IMR-90 (cell line): ENCODE data around the gene LIN37. TPM values are rescaled to one million over a fixed set of nuclear protein-coding genes. Genes with fewer than 3 reads are reported as not detected.

Source experiments
- ATAC-seq: fragments of 200-7000 bp; cut with Tn5 transposase; 2 replicates; pipeline ENCODE4 v1.9.1; 2020; ENCODE audit warnings: low read depth, mild to moderate bottlenecking, moderate library complexity
- BruUV-seq: library from RNA; stranded (reverse); fragments of 400-500 nt; replicated peaks from 2 replicates; lab custom pipeline; 2021; lab: Mats Ljungman, UMichigan
- CTCF ChIA-PET: fragments of 300-600 bp; formaldehyde crosslinking; extraction: SDS; loops from one replicate; lab custom pipeline; 2021; ENCODE audit warnings: antibody characterized with exemption; lab: Yijun Ruan, JAX
- POLR2A ChIA-PET: fragments of 300-600 bp; sonication (Branson Sonifier 250); formaldehyde crosslinking; loops from one replicate; lab custom pipeline; 2022; ENCODE audit warnings: antibody characterized with exemption; ENCODE audit not compliant: unreplicated experiment; lab: Charles Lee
- DNase-seq: peaks from one replicate; pipeline ENCODE4 v3.0.0; 2013
- H2AFZ ChIP-seq: replicated peaks from 2 replicates; pipeline ENCODE3; 2013; ENCODE audit warnings: low read length, mild to moderate bottlenecking; ENCODE audit not compliant: poor library complexity
- H2AK5ac ChIP-seq: 2 replicates; pipeline ENCODE4 v1.6.1; 2013; ENCODE audit warnings: low read depth, low read length, inconsistent platforms
- H2AK9ac ChIP-seq: replicated peaks from 2 replicates; pipeline ENCODE3; 2013; ENCODE audit warnings: mild to moderate bottlenecking, low read depth, low read length, moderate library complexity; ENCODE audit not compliant: poor library complexity
- H2BK120ac ChIP-seq: 2 replicates; pipeline ENCODE4 v1.6.1; 2013; ENCODE audit warnings: low read depth, low read length, inconsistent platforms
- H2BK15ac ChIP-seq: 3 replicates; pipeline ENCODE4 v1.6.1; 2013; ENCODE audit warnings: low read depth, low read length, inconsistent platforms
- H2BK20ac ChIP-seq: 2 replicates; pipeline ENCODE4 v1.6.1; 2013; ENCODE audit warnings: low read depth, mild to moderate bottlenecking, inconsistent platforms, low read length, moderate library complexity
- H2BK5ac ChIP-seq: 2 replicates; pipeline ENCODE4 v1.6.1; 2013; ENCODE audit warnings: mild to moderate bottlenecking, low read depth, low read length, inconsistent platforms; ENCODE audit not compliant: poor library complexity, severe bottlenecking
- H3K14ac ChIP-seq: replicated peaks from 2 replicates; pipeline ENCODE4 v1.6.1; 2013; ENCODE audit warnings: low read depth, low read length, inconsistent platforms
- H3K18ac ChIP-seq: 2 replicates; pipeline ENCODE4 v1.6.1; 2013; ENCODE audit warnings: low read depth, low read length, control low read depth
- H3K23ac ChIP-seq: 2 replicates; pipeline ENCODE4 v1.6.1; 2013; ENCODE audit warnings: low read depth, low read length, inconsistent platforms
- H3K27ac ChIP-seq: 2 replicates; pipeline ENCODE4 v1.5.1; 2013; ENCODE audit warnings: mild to moderate bottlenecking, control low read depth, low read length; ENCODE audit not compliant: insufficient read depth
- H3K27me3 ChIP-seq: 2 replicates; pipeline ENCODE4 v1.6.1; 2013; ENCODE audit warnings: low read length; ENCODE audit not compliant: control insufficient read depth, insufficient read depth
- H3K36me3 ChIP-seq: 2 replicates; pipeline ENCODE4 v1.6.1; 2013; ENCODE audit warnings: low read length, mixed read lengths; ENCODE audit not compliant: control insufficient read depth, insufficient read depth
- H3K4ac ChIP-seq: 2 replicates; pipeline ENCODE4 v1.6.1; 2013; ENCODE audit warnings: low read depth, low read length, inconsistent platforms
- H3K4me1 ChIP-seq: 2 replicates; pipeline ENCODE4 v1.6.1; 2013; ENCODE audit warnings: low read length, mixed read lengths; ENCODE audit not compliant: control insufficient read depth, insufficient read depth
- H3K4me2 ChIP-seq: 2 replicates; pipeline ENCODE4 v1.6.1; 2013; ENCODE audit warnings: low read depth, mild to moderate bottlenecking, control low read depth, low read length, moderate library complexity
- H3K4me3 ChIP-seq: 2 replicates; pipeline ENCODE4 v1.5.1; 2013; ENCODE audit warnings: low read depth, mild to moderate bottlenecking, control low read depth, low read length, moderate library complexity; ENCODE audit not compliant: insufficient read depth
- H3K56ac ChIP-seq: 2 replicates; pipeline ENCODE4 v1.6.1; 2013; ENCODE audit warnings: low read length, inconsistent platforms; ENCODE audit not compliant: insufficient read depth; ENCODE audit errors: extremely low read depth
- H3K79me1 ChIP-seq, 2 experiments: 2 replicates each; pipeline ENCODE4 v1.6.1; 2013; ENCODE audit warnings: low read length in 2 of 2, inconsistent platforms in 1 of 2, low read depth in 1 of 2
- H3K9ac ChIP-seq: 2 replicates; pipeline ENCODE4 v1.6.1; 2013; ENCODE audit warnings: low read depth, low read length, control low read depth
- H3K9me1 ChIP-seq: 2 replicates; pipeline ENCODE4 v1.6.1; 2013; ENCODE audit warnings: low read length, inconsistent platforms; ENCODE audit not compliant: insufficient read depth
- H3K9me3 ChIP-seq: 2 replicates; pipeline ENCODE4 v1.6.1; 2013; ENCODE audit warnings: low read length; ENCODE audit not compliant: control insufficient read depth, insufficient read depth
- H4K20me1 ChIP-seq: 2 replicates; pipeline ENCODE4 v1.6.1; 2013; ENCODE audit warnings: low read length, inconsistent platforms; ENCODE audit not compliant: insufficient read depth
- H4K5ac ChIP-seq: 2 replicates; pipeline ENCODE4 v1.6.1; 2013; ENCODE audit warnings: mild to moderate bottlenecking, low read depth, low read length, control low read depth
- H4K8ac ChIP-seq, 2 experiments: 2 replicates each; pipeline ENCODE4 v1.6.1; 2013; ENCODE audit warnings: low read depth in 2 of 2, low read length in 2 of 2, control low read depth in 1 of 2, inconsistent platforms in 1 of 2
- H4K91ac ChIP-seq: 2 replicates; pipeline ENCODE4 v1.6.1; 2013; ENCODE audit warnings: low read depth, low read length, inconsistent platforms; ENCODE audit not compliant: insufficient read depth
- BHLHE40 ChIP-seq: fragments of 150-350 bp; IDR thresholded peaks from 2 replicates; pipeline ENCODE4 v1.6.1; 2016; ENCODE audit warnings: mild to moderate bottlenecking, low read depth, low read length
- CHD1 ChIP-seq: IDR thresholded peaks from 2 replicates; pipeline ENCODE4 v1.6.1; 2012; ENCODE audit warnings: low read depth, low read length, improper control_type of control experiment
- ELK1 ChIP-seq: fragments of 150-350 bp; IDR thresholded peaks from 2 replicates; pipeline ENCODE4 v1.6.1; 2016; ENCODE audit warnings: low read depth, mild to moderate bottlenecking, low read length, moderate library complexity, borderline replicate concordance
- FOS ChIP-seq: fragments of 150-350 bp; IDR thresholded peaks from 2 replicates; pipeline ENCODE4 v1.6.1; 2016; ENCODE audit warnings: low read depth, low read length
- MAFK ChIP-seq: IDR thresholded peaks from 2 replicates; pipeline ENCODE4 v1.6.1; 2012; ENCODE audit warnings: low read depth, low read length, improper control_type of control experiment
- MAZ ChIP-seq: IDR thresholded peaks from 2 replicates; pipeline ENCODE4 v1.6.1; 2012; ENCODE audit warnings: low read depth, mild to moderate bottlenecking, low read length, improper control_type of control experiment, moderate library complexity, borderline replicate concordance
- MXI1 ChIP-seq: IDR thresholded peaks from 2 replicates; pipeline ENCODE4 v1.6.1; 2012; ENCODE audit warnings: low read depth, mild to moderate bottlenecking, low read length, moderate library complexity, borderline replicate concordance
- NFE2L2 ChIP-seq: fragments of 150-350 bp; IDR thresholded peaks from 2 replicates; pipeline ENCODE4 v1.6.1; 2016; ENCODE audit warnings: low read depth, mild to moderate bottlenecking, low read length
- POLR2A ChIP-seq: IDR thresholded peaks from 2 replicates; pipeline ENCODE4 v1.6.1; 2012; ENCODE audit warnings: mild to moderate bottlenecking, low read depth, low read length
- RAD21 ChIP-seq: IDR thresholded peaks from 2 replicates; pipeline ENCODE4 v1.6.1; 2012; ENCODE audit warnings: low read length, improper control_type of control experiment
- RCOR1 ChIP-seq: IDR thresholded peaks from 2 replicates; pipeline ENCODE4 v1.6.1; 2012; ENCODE audit warnings: mild to moderate bottlenecking, low read length, improper control_type of control experiment; ENCODE audit not compliant: insufficient replicate concordance
- RFX5 ChIP-seq: IDR thresholded peaks from 2 replicates; pipeline ENCODE4 v1.8.0; 2012; ENCODE audit warnings: low read depth, mild to moderate bottlenecking, low read length, moderate library complexity
- SMC3 ChIP-seq: fragments of 150-350 bp; IDR thresholded peaks from 2 replicates; pipeline ENCODE4 v1.6.1; 2016; ENCODE audit warnings: low read depth, mild to moderate bottlenecking, antibody characterized with exemption, low read length, moderate library complexity
- WGBS, 2 experiments: methylation state at CpG; one replicate each; pipeline versions ENCODE4 v1.1.5 to v1.1.7; 2013; ENCODE audit warnings: missing lambda C conversion rate in 2 of 2; ENCODE audit not compliant: insufficient read length in 1 of 2; ENCODE audit errors: extremely low coverage in 2 of 2; 5-methylcytosine and 5-hydroxymethylcytosine counted together
- dilution Hi-C: fragments of 300-500 bp; cut with HindIII; formaldehyde crosslinking; loops from one replicate; pipeline ENCODE4 v1.14.3; 2018; ENCODE audit warnings: low sequenced_read_pairs; ENCODE audit not compliant: unreplicated experiment
- in situ Hi-C: fragments of 300-500 bp; cut with MboI; formaldehyde crosslinking; loops from 3 replicates; pipeline ENCODE4 v1.14.3; 2019; ENCODE audit warnings: low sequenced_read_pairs, inconsistent platforms, mixed read lengths
- intact Hi-C: fragments of 100-400 bp; cut with micrococcal nuclease; formaldehyde crosslinking; loops from 2 replicates; pipeline ENCODE4 v1.10.0; 2022
- polyA plus RNA-seq, 3 experiments: library from polyadenylated mRNA; depleted of rRNA; stranded (reverse); fragments of >200 nt; gene quantifications; 2 replicates each; pipeline ENCODE4 v1.2.3, GENCODE V29; 2012; ENCODE audit warnings: low replicate concordance in 1 of 3
- total RNA-seq: library from RNA; depleted of rRNA; stranded (reverse); fragments of >200 nt; gene quantifications from 2 replicates; pipeline ENCODE4 v1.2.3, GENCODE V29; 2012
- TF ChIP-seq, protein P1 (sequence below): fragments of 150-350 bp; IDR thresholded peaks from 2 replicates; pipeline ENCODE4 v1.6.1; 2017; ENCODE audit warnings: mild to moderate bottlenecking, antibody characterized with exemption, low read length, low read depth
- TF ChIP-seq, protein P2 (sequence below): conservative IDR thresholded peaks from 2 replicates; pipeline ENCODE4 v1.5.1; 2012; ENCODE audit warnings: mild to moderate bottlenecking, low read depth, low read length, improper control_type of control experiment

The LIN37 gene
- total and polyA plus RNA-seq, 2 of the 4 experiments (the other 2 are of a cell fraction) = 12.7 to 23.1 TPM

GRCh38 chr19:35742121-35742724 is 6.2 kb upstream of the LIN37 start, which contains the start of gene IGFLR1:
IGFLR1 (minus strand) TSS chr19:35742452; CDS start chr19:35741180, 1,272 bp downstream.
- H2BK5ac ChIP-seq = no peak within 1 kb of the TSS
- ChIA-PET CTCF (no interaction called here), POLR2A (no interaction called here)
- H3K4me1 ChIP-seq = 0 out of 2 replicates have a peak, but pooled peaks cover 3% of the 10 kb centered on the region
- H3K9ac ChIP-seq = no peak within 1 kb of the TSS
- no peak within 1 kb of the TSS for H2AFZ ChIP-seq
- no peak within 1 kb of the TSS for H3K56ac ChIP-seq
- DNase-seq = no peak
- no peak within 1 kb of the TSS for H3K18ac ChIP-seq
- no peak within 1 kb of the TSS for H4K5ac ChIP-seq
- in situ Hi-C loops (no loop called here), intact Hi-C loops (no loop called here), dilution Hi-C loops (no loop called here)
- H4K91ac ChIP-seq = no peak within 1 kb of the TSS
- H2BK120ac ChIP-seq = no peak within 1 kb of the TSS
- no peaks in the 10 kb centered on the region; the same call in 1 of the 2 replicates for H4K20me1 ChIP-seq
- no peaks in the 10 kb centered on the region for H3K27me3 ChIP-seq
- no peaks in the 10 kb centered on the region for H3K9me3 ChIP-seq
- H3K36me3 ChIP-seq = peaks cover 17% of the 10 kb centered on the region
- H3K23ac ChIP-seq = no peak within 1 kb of the TSS
- H3K14ac ChIP-seq = no peak within 1 kb of the TSS
- H3K4ac ChIP-seq = no peak within 1 kb of the TSS
- no peak within 1 kb of the TSS for H2AK9ac ChIP-seq
- ATAC-seq = no peak
- H3K79me1 ChIP-seq = peaks cover 0 to 26% of the 10 kb centered on the region in 2 experiments; a peak in 2 of 4 replicates
- H3K27ac ChIP-seq = no peak within 1 kb of the TSS
- TF ChIP-seq ELK1 = no peak
- TF ChIP-seq NFE2L2 = no peak
- no peak for TF ChIP-seq MXI1
- TF ChIP-seq RFX5 = no peak
- TF ChIP-seq RCOR1 = no peak
- TF ChIP-seq MAFK = no peak
- TF ChIP-seq FOS = no peak
- TF ChIP-seq CHD1 = no peak
- TF ChIP-seq RAD21 = no peak
- TF ChIP-seq, protein P1, sequence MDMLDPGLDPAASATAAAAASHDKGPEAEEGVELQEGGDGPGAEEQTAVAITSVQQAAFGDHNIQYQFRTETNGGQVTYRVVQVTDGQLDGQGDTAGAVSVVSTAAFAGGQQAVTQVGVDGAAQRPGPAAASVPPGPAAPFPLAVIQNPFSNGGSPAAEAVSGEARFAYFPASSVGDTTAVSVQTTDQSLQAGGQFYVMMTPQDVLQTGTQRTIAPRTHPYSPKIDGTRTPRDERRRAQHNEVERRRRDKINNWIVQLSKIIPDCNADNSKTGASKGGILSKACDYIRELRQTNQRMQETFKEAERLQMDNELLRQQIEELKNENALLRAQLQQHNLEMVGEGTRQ = no peak
- TF ChIP-seq BHLHE40 = no peak
- no peak for TF ChIP-seq SMC3
- TF ChIP-seq MAZ = no peak
- no peak for TF ChIP-seq POLR2A
- TF ChIP-seq, protein P2, sequence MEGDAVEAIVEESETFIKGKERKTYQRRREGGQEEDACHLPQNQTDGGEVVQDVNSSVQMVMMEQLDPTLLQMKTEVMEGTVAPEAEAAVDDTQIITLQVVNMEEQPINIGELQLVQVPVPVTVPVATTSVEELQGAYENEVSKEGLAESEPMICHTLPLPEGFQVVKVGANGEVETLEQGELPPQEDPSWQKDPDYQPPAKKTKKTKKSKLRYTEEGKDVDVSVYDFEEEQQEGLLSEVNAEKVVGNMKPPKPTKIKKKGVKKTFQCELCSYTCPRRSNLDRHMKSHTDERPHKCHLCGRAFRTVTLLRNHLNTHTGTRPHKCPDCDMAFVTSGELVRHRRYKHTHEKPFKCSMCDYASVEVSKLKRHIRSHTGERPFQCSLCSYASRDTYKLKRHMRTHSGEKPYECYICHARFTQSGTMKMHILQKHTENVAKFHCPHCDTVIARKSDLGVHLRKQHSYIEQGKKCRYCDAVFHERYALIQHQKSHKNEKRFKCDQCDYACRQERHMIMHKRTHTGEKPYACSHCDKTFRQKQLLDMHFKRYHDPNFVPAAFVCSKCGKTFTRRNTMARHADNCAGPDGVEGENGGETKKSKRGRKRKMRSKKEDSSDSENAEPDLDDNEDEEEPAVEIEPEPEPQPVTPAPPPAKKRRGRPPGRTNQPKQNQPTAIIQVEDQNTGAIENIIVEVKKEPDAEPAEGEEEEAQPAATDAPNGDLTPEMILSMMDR = no peak
- no TSS peak for BruUV-seq
- H4K8ac ChIP-seq = peak within 1 kb of the TSS in 1 of 2 experiments; percentile 86; a peak in 1 of 4 replicates
- no peak within 1 kb of the TSS for H2AK5ac ChIP-seq
- H3K4me2 ChIP-seq = no peak within 1 kb of the TSS; the same call in 1 of the 2 replicates
- 89% methylated on average over 4 of the region's 9 CpGs; no CpG with 5 or more reads in 1 of the 2 experiments for WGBS, 2 experiments
- no peak within 1 kb of the TSS for H3K4me3 ChIP-seq
- peaks cover 5% of the 10 kb centered on the region; the same call in 1 of the 2 replicates for H3K9me1 ChIP-seq
- H2BK15ac ChIP-seq = no peak within 1 kb of the TSS
- H2BK20ac ChIP-seq = no peak within 1 kb of the TSS
